Measurements from ENCODE around the gene KCNJ5. TPM values are rescaled to one million over a fixed set of nuclear protein-coding genes. Genes with fewer than 3 reads are reported as not detected.

Gene KCNJ5
- total RNA-seq, 4 donors from 2014 or later: 0.15 to 1.0 (median 0.59) TPM; not detected in 1

- no peak overlapping the region for H3K4me3 ChIP-seq (ENCODE audit: low read depth, poor library complexity, severe bottlenecking)
- DNase-seq (ENCODE audit: low spot score in 2 of 2): no peak
- TF ChIP-seq POLR2A (IDR thresholded peaks at IDR 0.05): no peak
- no peak for TF ChIP-seq CTCF (IDR thresholded peaks at IDR 0.05)
- 94 to 100% methylated on average over 1 of the region's 1 CpG for WGBS, 2 donors
- intact Hi-C loops (cut with DNase I; ENCODE audit: low total_unique reads): no loop called here
Observed at GRCh38 chr11:128865490-128865889, 25.7 kb upstream of the KCNJ5 start.

GRCh38 chr11:128867277-128867676 lies 23.9 kb upstream of the KCNJ5 start, which contains the start of gene KCNJ1:
Gene KCNJ1, minus strand, starts transcription at chr11:128867296. Its CDS starts 27,053 bp downstream, at chr11:128840243.
- intact Hi-C loops (cut with DNase I; ENCODE audit: low total_unique reads): no loop called here
- no peak for TF ChIP-seq CTCF (IDR thresholded peaks at IDR 0.05)
- TF ChIP-seq POLR2A (IDR thresholded peaks at IDR 0.05): no peak
- no peak for DNase-seq (ENCODE audit: low spot score in 2 of 2)
- H3K4me3 ChIP-seq (ENCODE audit: low read depth, poor library complexity, severe bottlenecking): no peak within 1 kb of the TSS
- WGBS, 2 donors: 81 to 84% methylated on average over 8 of the region's 8 CpGs

GRCh38 chr11:128868841-128869671 lies 22.1 kb upstream of the KCNJ5 start:
- intact Hi-C loops (cut with DNase I; ENCODE audit: low total_unique reads): no loop called here
- DNase-seq (ENCODE audit: low spot score in 2 of 2): no peak
- H3K4me3 ChIP-seq (ENCODE audit: low read depth, poor library complexity, severe bottlenecking): no peak overlapping the region
- WGBS, 2 donors: 91 to 96% methylated on average over 10 of the region's 10 CpGs
- TF ChIP-seq CTCF (IDR thresholded peaks at IDR 0.05) (no peak), POLR2A (IDR thresholded peaks at IDR 0.05) (no peak)

GRCh38 chr11:128871168-128871610 lies 20.0 kb upstream of the KCNJ5 start:
- intact Hi-C loops (cut with DNase I; ENCODE audit: low total_unique reads): no loop called here
- 74 to 85% methylated on average over 6 of the region's 6 CpGs for WGBS, 2 donors
- TF ChIP-seq CTCF (IDR thresholded peaks at IDR 0.05): no peak
- no peak for TF ChIP-seq POLR2A (IDR thresholded peaks at IDR 0.05)
- no peak overlapping the region for H3K4me3 ChIP-seq (ENCODE audit: low read depth, poor library complexity, severe bottlenecking)
- DNase-seq (ENCODE audit: low spot score in 2 of 2): no peak

GRCh38 chr11:128872094-128872493 lies 19.1 kb upstream of the KCNJ5 start:
- DNase-seq (ENCODE audit: low spot score in 2 of 2): no peak
- no peak overlapping the region for H3K4me3 ChIP-seq (ENCODE audit: low read depth, poor library complexity, severe bottlenecking)
- intact Hi-C loops (cut with DNase I; ENCODE audit: low total_unique reads): no loop called here
- TF ChIP-seq POLR2A (IDR thresholded peaks at IDR 0.05) (no peak), CTCF (IDR thresholded peaks at IDR 0.05) (no peak)
- WGBS, 2 donors: 83 to 89% methylated on average over 6 of the region's 6 CpGs
